Mucosa of descending colon (tissue), 3 donors: Measurements from ENCODE around the gene CHD2. TPM values are rescaled to one million over a fixed set of nuclear protein-coding genes. Genes with fewer than 3 reads are reported as not detected.

Experiments
- ATAC-seq: fragments of 200-7000 bp; cut with Tn5 transposase; one replicate; pipeline ENCODE4 v1.9.1; 2020; ENCODE audit warnings: mild to moderate bottlenecking, moderate library complexity
- DNase-seq, 3 donors: peaks; one replicate each; pipeline ENCODE4 v3.0.0-alpha.2; 2020
- H3K36me3 ChIP-seq: fragments of 200-600 bp; one replicate; pipeline ENCODE4 v1.8.0; 2021; ENCODE audit warnings: low read depth, mild to moderate bottlenecking
- H3K4me1 ChIP-seq: fragments of 200-600 bp; one replicate; pipeline ENCODE4 v1.8.0; 2021; ENCODE audit warnings: low read depth, mild to moderate bottlenecking
- H3K4me3 ChIP-seq: fragments of 200-600 bp; one replicate; pipeline ENCODE4 v1.8.0; 2021; ENCODE audit warnings: mild to moderate bottlenecking
- H3K9me3 ChIP-seq: fragments of 200-600 bp; one replicate; pipeline ENCODE4 v1.8.0; 2021; ENCODE audit warnings: mild to moderate bottlenecking
- CTCF ChIP-seq: fragments of 200-600 bp; IDR thresholded peaks from one replicate; pipeline ENCODE4 v1.8.0; 2022; ENCODE audit warnings: antibody characterized with exemption, mild to moderate bottlenecking
- intact Hi-C, 2 donors: fragments of 100-400 bp; cut with DNase I in 1 of 2; cut with micrococcal nuclease in 1 of 2; formaldehyde crosslinking; loops; one replicate each; pipeline versions ENCODE4 v1.11.0 to v1.11.1; 2022; cut with DNase I, micrococcal nuclease
- total RNA-seq, 3 donors: library from RNA; stranded (reverse); fragmentation: NEBNext Ultra II Directional in 2 of 3; extraction: Animal tissue kit (Norgen Biotek cat#: 25700) in 2 of 3; gene quantifications; one replicate each; pipeline versions ENCODE4 v1.2.1 to v1.2.4, GENCODE V29; 2021 to 2023
- donor health status: DM: no; HTN: no; CAD: no; lungs with moderate emphysema.
- donor health status: DM: no; HTN: no; CAD: no.
- donor health status: DM: no; HTN: yes; CAD: no.

CHD2 gene
- total RNA-seq, 3 donors from 2014 or later, result 86.2 to 128 (median 110) TPM

GRCh38 chr15:92879949-92880725 lies 20.0 kb upstream of the CHD2 start:
- H3K4me1 ChIP-seq, result peaks cover 23% of the 10 kb centered on the region
- H3K4me3 ChIP-seq, result no peak overlapping the region
- intact Hi-C loops, result loop anchor here in 1 of 2 donors (5.0 kb wide), 1 partner anchor 58 kb away; no protein-coding TSS in a partner anchor
- DNase-seq, result no peak
- TF ChIP-seq CTCF, result no peak
- H3K36me3 ChIP-seq, result no peaks in the 10 kb centered on the region
- ATAC-seq, result no peak
- H3K9me3 ChIP-seq, result no peaks in the 10 kb centered on the region

- Histone ChIP-seq H3K9me3 (no peaks in the 10 kb centered on the region), H3K4me3 (no peak overlapping the region), H3K4me1 (peaks cover 25% of the 10 kb centered on the region), H3K36me3 (no peaks in the 10 kb centered on the region)
- no peak for ATAC-seq
- no peak for DNase-seq
- TF ChIP-seq CTCF, result no peak
- intact Hi-C loops, result loop anchor here in 1 of 2 donors (5.0 kb wide), 1 partner anchor 58 kb away; no protein-coding TSS in a partner anchor
These were observed 19.3 kb upstream of the CHD2 start for GRCh38 chr15:92880796-92881195.

GRCh38 chr15:92881211-92881754 lies 18.8 kb upstream of the CHD2 start:
- Histone ChIP-seq H3K36me3 (no peaks in the 10 kb centered on the region), H3K4me1 (peaks cover 30% of the 10 kb centered on the region), H3K4me3 (no peak overlapping the region), H3K9me3 (no peaks in the 10 kb centered on the region)
- no peak for TF ChIP-seq CTCF
- intact Hi-C loops, result loop anchor here in 1 of 2 donors (5.0 kb wide), 1 partner anchor 59 kb away; no protein-coding TSS in a partner anchor
- ATAC-seq (peak; percentile 51), DNase-seq (peak in 1 of 3 donors; percentile 63)

- intact Hi-C loops, result loop anchor here in 1 of 2 donors (5.0 kb wide), 1 partner anchor 60 kb away; no protein-coding TSS in a partner anchor
- H3K4me1 ChIP-seq, result peaks cover 31% of the 10 kb centered on the region
- H3K9me3 ChIP-seq, result no peaks in the 10 kb centered on the region
- DNase-seq (peak; percentile 98 to 99 (median 99)), ATAC-seq (peak; percentile 92)
- H3K36me3 ChIP-seq, result no peaks in the 10 kb centered on the region
- no peak overlapping the region for H3K4me3 ChIP-seq
- no peak for TF ChIP-seq CTCF
These were observed 18.1 kb upstream of the CHD2 start for GRCh38 chr15:92881802-92882696.

GRCh38 chr15:92882697-92883162 lies 17.4 kb upstream of the CHD2 start:
- no peak for TF ChIP-seq CTCF
- Histone ChIP-seq H3K36me3 (no peaks in the 10 kb centered on the region), H3K4me1 (peaks cover 35% of the 10 kb centered on the region), H3K4me3 (peak overlapping the region; percentile 98), H3K9me3 (no peaks in the 10 kb centered on the region)
- no peak for ATAC-seq
- DNase-seq, result no peak
- intact Hi-C loops, result loop anchor here in 1 of 2 donors (5.0 kb wide), 1 partner anchor 60 kb away; no protein-coding TSS in a partner anchor
